ENCODE measurements around the gene ZNF829. TPM values are rescaled to one million over a fixed set of nuclear protein-coding genes. Genes with fewer than 3 reads are reported as not detected.

Gene ZNF829
- total RNA-seq, 4 donors from 2014 or later, result 0.20 to 1.9 (median 1.7) TPM

DNA sequence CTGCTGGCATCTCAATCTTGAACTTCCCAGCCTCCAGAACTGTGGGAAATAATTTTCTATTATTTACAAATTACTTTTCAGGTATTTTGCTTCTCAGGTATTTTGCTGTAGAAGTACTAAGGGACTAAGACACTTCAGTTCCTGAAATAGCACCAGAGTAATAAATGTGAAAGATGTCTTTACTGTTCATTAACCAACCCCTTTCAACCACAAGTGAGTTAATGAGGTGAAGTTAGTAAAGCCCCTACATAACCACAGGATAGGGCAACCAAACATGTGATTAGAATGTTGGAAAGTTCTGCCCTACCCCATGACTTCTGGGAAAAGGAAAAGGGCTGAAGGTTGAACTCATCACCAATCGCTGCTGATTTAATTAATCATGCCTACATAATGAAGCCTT lies 68.1 kb downstream of the ZNF829 start:
- intact Hi-C loops (cut with DNase I; ENCODE audit: low total_unique reads), result no loop called here
- peaks cover 3 to 17% (median 10%) of the 10 kb centered on the region in 4 donors for H3K4me1 ChIP-seq
- WGBS, 2 donors (ENCODE audit: low coverage in 1 of 2), result 80 to 94% methylated on average over 1 of the region's 1 CpG
- no peak for DNase-seq
- in situ Hi-C loops (cut with MboI; ENCODE audit: low pct_ligation_motif_present in 1 of 4, low pct_unique_long_range_greater_than_20kb in 1 of 4, low sequenced_read_pairs in 3 of 4), result no loop called here
- H3K27me3 ChIP-seq, result no peaks in the 10 kb centered on the region
- peaks cover 0 to 8% (median 3%) of the 10 kb centered on the region in 4 donors for H3K36me3 ChIP-seq
- H3K4me3 ChIP-seq, result no peak overlapping the region
- no peak overlapping the region for H3K27ac ChIP-seq
- no peaks in the 10 kb centered on the region for H3K9me3 ChIP-seq
- TF ChIP-seq, protein P1, sequence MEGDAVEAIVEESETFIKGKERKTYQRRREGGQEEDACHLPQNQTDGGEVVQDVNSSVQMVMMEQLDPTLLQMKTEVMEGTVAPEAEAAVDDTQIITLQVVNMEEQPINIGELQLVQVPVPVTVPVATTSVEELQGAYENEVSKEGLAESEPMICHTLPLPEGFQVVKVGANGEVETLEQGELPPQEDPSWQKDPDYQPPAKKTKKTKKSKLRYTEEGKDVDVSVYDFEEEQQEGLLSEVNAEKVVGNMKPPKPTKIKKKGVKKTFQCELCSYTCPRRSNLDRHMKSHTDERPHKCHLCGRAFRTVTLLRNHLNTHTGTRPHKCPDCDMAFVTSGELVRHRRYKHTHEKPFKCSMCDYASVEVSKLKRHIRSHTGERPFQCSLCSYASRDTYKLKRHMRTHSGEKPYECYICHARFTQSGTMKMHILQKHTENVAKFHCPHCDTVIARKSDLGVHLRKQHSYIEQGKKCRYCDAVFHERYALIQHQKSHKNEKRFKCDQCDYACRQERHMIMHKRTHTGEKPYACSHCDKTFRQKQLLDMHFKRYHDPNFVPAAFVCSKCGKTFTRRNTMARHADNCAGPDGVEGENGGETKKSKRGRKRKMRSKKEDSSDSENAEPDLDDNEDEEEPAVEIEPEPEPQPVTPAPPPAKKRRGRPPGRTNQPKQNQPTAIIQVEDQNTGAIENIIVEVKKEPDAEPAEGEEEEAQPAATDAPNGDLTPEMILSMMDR (IDR thresholded peaks at IDR 0.05), result no peak
- TF ChIP-seq POLR2A (IDR thresholded peaks at IDR 0.05), result no peak
- no peak for TF ChIP-seq POLR2AphosphoS5 (IDR thresholded peaks at IDR 0.05)
- TF ChIP-seq EP300 (IDR thresholded peaks at IDR 0.05; ENCODE audit: low read depth), result no peak

DNA sequence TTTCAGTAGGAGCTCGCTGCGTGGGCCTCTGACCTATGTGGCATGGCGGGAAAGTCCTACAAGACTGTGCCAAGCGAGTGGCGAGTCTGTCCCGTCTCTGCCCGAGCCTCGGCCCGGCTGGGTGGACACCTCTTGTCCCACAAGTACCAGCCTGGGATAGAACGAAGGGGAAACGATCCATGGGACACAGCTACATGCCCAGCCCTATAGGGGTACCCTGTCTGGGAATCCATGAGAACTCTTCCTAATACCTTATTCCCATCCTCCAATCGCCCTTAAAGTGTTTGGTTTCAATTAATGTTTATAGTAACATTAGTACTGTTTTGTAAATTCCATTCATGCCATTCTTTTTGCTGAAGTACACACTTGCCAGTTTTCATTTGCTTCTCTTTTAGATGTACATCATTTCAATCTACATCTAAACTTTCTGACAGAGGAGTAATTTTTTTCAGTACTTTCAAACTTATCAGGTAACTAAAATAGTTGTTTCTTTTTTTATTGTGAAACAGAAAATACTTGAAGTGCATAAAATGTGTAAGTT lies 77.2 kb downstream of the ZNF829 start:
- intact Hi-C loops (cut with DNase I; ENCODE audit: low total_unique reads), result no loop called here

More for the DNA sequence above, 77.2 kb downstream of the ZNF829 start:
- Histone ChIP-seq H3K27ac (peak overlapping the region; percentile 89 to 92 (median 90)), H3K4me1 (peaks cover 0 to 9% (median 9%) of the 10 kb centered on the region in 4 donors), H3K4me3 (peak overlapping the region; percentile 9 to 84 (median 70)), H3K9me3 (peaks cover 23 to 29% of the 10 kb centered on the region in 2 donors), H3K27me3 (no peaks in the 10 kb centered on the region), H3K36me3 (peaks cover 0 to 17% (median 3%) of the 10 kb centered on the region in 4 donors)
- no peak for DNase-seq
- in situ Hi-C loops (cut with MboI; ENCODE audit: low pct_ligation_motif_present in 1 of 4, low pct_unique_long_range_greater_than_20kb in 1 of 4, low sequenced_read_pairs in 3 of 4), result no loop called here
- TF ChIP-seq EP300 (IDR thresholded peaks at IDR 0.05; ENCODE audit: low read depth), result no peak
- TF ChIP-seq, protein P1 (IDR thresholded peaks at IDR 0.05), result no peak
- no peak for TF ChIP-seq POLR2AphosphoS5 (IDR thresholded peaks at IDR 0.05)
- TF ChIP-seq POLR2A (IDR thresholded peaks at IDR 0.05), result no peak
- 34% methylated on average over 12 of the region's 12 CpGs; no CpG with 5 or more reads in 1 of the 2 donors for WGBS, 2 donors (ENCODE audit: low coverage in 1 of 2)

Small RNA genes lying within 50 kb of the gene (small RNA-seq; reads per million reads assigned to genes)
- 0 reads per million in 4 donors for gene RF00019

Other genes starting within 250 kb of the ZNF829 start
- 10 to 100 TPM in 1 of 4 donors, 1 to 10 TPM in 2, not detected in 1; 5.2 to 12.7 (median 6.0) TPM for gene ZNF461, start 249.5 kb downstream of the ZNF829 start, total RNA-seq
- 10 to 100 TPM in 1 of 4 donors, 1 to 10 TPM in 3; 4.8 to 10.1 (median 8.5) TPM for gene ZNF567, start 228.7 kb downstream of the ZNF829 start, total RNA-seq
- 1 to 10 TPM in 3 of 4 donors, under 1 TPM in 1; 0.75 to 2.2 (median 1.4) TPM for gene ZNF850, start 143.5 kb downstream of the ZNF829 start, total RNA-seq
- 1 to 10 TPM in 2 of 4 donors, under 1 TPM in 1, not detected in 1; 0.60 to 5.1 (median 4.8) TPM for gene ZNF790, start 77.9 kb downstream of the ZNF829 start, total RNA-seq
- gene ZNF345, start 65.4 kb downstream of the ZNF829 start, total RNA-seq, result 1 to 10 TPM; 3.4 to 5.9 (median 4.7) TPM
- gene ZNF568, start within 50 bp of the ZNF829 start, total RNA-seq, result 100 to 1,000 TPM in 1 of 4 donors, 1 to 10 TPM in 2, not detected in 1; 3.0 to 102 (median 5.2) TPM
- gene ZNF420, start 162.1 kb upstream of the ZNF829 start, total RNA-seq, result 1 to 10 TPM in 3 of 4 donors, not detected in 1; 1.4 to 7.5 (median 4.9) TPM